Mesothelial cell of epicardium (in vitro differentiated cells): Measurements from ENCODE around the gene HHIPL1. TPM values are rescaled to one million over a fixed set of nuclear protein-coding genes. Genes with fewer than 3 reads are reported as not detected.

Source experiments
- DNase-seq, 2 experiments: peaks; one replicate each; pipeline ENCODE4 v3.0.0; 2021; ENCODE audit warnings: low spot score in 2 of 2; ENCODE audit not compliant: unreplicated experiment in 2 of 2
- H3K27ac Mint-ChIP-seq: 2 replicates; pipeline ENCODE4 v1.8.0; 2021; ENCODE audit warnings: mixed read lengths
- H3K27me3 Mint-ChIP-seq: 2 replicates; pipeline ENCODE4 v1.8.0; 2021; ENCODE audit warnings: low read depth, mixed read lengths
- H3K36me3 Mint-ChIP-seq: 2 replicates; pipeline ENCODE4 v1.8.0; 2021; ENCODE audit warnings: mixed read lengths
- H3K4me1 Mint-ChIP-seq: 2 replicates; pipeline ENCODE4 v1.8.0; 2021; ENCODE audit warnings: mixed read lengths
- H3K4me3 Mint-ChIP-seq: 2 replicates; pipeline ENCODE4 v1.8.0; 2021; ENCODE audit warnings: mild to moderate bottlenecking, moderate library complexity, mixed read lengths
- H3K9me3 Mint-ChIP-seq: 2 replicates; pipeline ENCODE4 v1.8.0; 2021; ENCODE audit warnings: mixed read lengths
- CTCF ChIP-seq: fragments of 200-600 bp; sonication (generic); IDR thresholded peaks from one replicate; pipeline ENCODE4 v1.5.0; 2021; ENCODE audit warnings: antibody characterized with exemption; ENCODE audit not compliant: unreplicated experiment
- total RNA-seq: library from RNA; stranded (reverse); gene quantifications from 3 replicates; pipeline ENCODE4 v1.2.1, GENCODE V29; 2021

Gene HHIPL1
- 4.4 to 4.7 TPM (median 4.5 TPM) in 3 replicates for total RNA-seq

DNA sequence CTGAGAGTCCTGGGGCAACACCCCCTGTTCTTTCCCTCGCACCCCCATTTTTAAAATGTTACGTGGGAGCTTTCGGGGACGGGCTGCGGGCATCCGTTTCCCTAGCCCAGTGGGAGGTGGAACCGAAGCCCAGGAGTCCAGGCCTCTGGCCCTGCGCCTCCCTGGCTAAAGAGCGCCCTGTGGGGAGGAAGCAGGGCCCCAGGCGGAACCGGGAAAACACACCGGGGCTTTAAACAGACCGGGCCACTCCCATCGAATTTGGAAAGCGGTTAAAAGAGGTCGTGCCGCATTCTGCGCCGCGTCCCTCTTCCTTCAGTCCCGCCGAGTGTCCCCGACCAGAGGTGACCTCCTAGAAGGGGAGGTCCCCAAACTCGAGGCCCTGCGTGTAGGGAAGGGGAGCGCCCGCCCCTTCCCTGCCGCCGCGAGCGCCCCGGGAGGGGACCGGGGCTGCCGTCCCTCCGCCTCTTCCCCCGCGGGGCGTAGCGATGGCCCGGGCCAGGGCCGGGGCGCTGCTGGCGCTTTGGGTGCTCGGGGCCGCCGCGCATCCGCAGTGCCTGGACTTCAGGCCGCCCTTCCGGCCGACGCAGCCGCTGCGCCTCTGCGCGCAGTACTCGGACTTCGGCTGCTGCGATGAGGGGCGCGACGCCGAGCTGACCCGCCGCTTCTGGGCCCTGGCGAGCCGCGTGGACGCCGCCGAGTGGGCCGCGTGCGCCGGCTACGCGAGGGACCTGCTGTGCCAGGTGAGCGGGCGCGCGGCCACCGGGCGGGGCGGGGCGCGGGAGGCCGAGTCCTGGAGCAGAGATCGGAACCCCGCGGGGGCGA is at the start of gene HHIPL1:
TSS of gene HHIPL1 (plus strand) at position 407 of the 822 bp plus-strand sequence. CDS start at position 486, 79 bp downstream.
- DNase-seq: peak in 1 of 2 experiments; percentile 51
- Mint-ChIP-seq H3K27ac (no peak within 1 kb of the TSS), H3K27me3 (peaks cover 10% of the 10 kb centered on the region), H3K4me1 (no peaks in the 10 kb centered on the region), H3K36me3 (no peaks in the 10 kb centered on the region), H3K9me3 (no peaks in the 10 kb centered on the region), H3K4me3 (peak within 1 kb of the TSS; percentile 44)
- TF ChIP-seq CTCF: no peak

DNA sequence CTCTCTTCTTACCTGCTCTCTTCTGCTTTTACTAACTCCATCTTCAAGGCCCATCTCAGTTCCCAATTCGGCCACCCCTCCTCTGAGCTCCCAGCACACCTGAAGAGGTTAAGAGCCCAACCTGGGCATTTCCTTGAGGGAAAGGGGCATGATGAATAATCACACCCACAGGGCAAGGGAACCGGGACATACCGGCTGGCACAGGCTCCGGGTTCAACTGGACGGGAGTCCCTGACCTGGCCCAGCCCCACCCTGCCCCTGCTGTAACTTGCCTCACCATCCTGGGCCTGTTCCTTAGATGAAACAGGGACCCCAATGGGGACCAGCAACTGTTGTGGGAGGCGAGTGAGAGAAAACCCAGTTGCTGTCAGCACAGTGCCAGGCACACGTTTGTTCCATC is 49.4 kb upstream of the HHIPL1 start:
- TF ChIP-seq CTCF: no peak
- Mint-ChIP-seq H3K9me3 (no peaks in the 10 kb centered on the region), H3K27ac (no peak overlapping the region), H3K36me3 (no peaks in the 10 kb centered on the region), H3K27me3 (no peaks in the 10 kb centered on the region), H3K4me3 (no peak overlapping the region), H3K4me1 (peaks cover 45% of the 10 kb centered on the region)
- DNase-seq: no peak

DNA sequence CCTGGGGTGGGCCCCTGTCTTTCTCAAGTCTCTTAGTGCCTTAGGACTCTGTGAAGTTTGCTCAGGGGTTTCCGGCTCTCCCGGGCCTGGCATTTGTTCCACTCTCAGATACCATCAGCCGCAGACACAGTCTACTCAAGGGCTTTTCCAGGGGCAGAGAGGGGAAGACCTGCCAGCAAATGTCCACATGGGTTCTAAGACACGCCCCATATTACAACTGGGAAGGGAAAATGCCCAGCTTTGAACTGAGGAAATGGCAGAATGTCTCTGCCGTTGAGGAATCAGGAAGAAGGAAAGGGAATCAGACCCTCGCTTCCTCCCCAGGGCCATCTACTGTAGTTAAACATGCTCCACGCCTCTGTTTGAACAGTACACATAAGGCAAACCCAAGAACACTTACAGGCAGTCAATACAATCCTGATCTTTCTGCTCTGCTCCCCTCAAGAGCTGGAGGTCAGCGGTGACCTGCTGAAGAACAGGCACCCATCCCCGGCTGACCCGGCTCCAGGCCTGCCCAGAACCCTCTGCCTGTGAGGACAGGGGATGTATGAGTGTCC is 48.8 kb upstream of the HHIPL1 start:
- H3K4me1 Mint-ChIP-seq: peaks cover 49% of the 10 kb centered on the region
- DNase-seq: no peak
- no peak overlapping the region for H3K4me3 Mint-ChIP-seq
- peak overlapping the region; percentile 16 for H3K27ac Mint-ChIP-seq
- no peaks in the 10 kb centered on the region for H3K36me3 Mint-ChIP-seq
- no peaks in the 10 kb centered on the region for H3K27me3 Mint-ChIP-seq
- H3K9me3 Mint-ChIP-seq: no peaks in the 10 kb centered on the region
- no peak for TF ChIP-seq CTCF

GRCh38 chr14:99596772-99597171 is 48.2 kb upstream of the HHIPL1 start:
- Mint-ChIP-seq H3K27ac (no peak overlapping the region), H3K4me1 (peaks cover 55% of the 10 kb centered on the region), H3K9me3 (no peaks in the 10 kb centered on the region), H3K27me3 (no peaks in the 10 kb centered on the region), H3K4me3 (no peak overlapping the region), H3K36me3 (no peaks in the 10 kb centered on the region)
- DNase-seq: no peak
- no peak for TF ChIP-seq CTCF

DNA sequence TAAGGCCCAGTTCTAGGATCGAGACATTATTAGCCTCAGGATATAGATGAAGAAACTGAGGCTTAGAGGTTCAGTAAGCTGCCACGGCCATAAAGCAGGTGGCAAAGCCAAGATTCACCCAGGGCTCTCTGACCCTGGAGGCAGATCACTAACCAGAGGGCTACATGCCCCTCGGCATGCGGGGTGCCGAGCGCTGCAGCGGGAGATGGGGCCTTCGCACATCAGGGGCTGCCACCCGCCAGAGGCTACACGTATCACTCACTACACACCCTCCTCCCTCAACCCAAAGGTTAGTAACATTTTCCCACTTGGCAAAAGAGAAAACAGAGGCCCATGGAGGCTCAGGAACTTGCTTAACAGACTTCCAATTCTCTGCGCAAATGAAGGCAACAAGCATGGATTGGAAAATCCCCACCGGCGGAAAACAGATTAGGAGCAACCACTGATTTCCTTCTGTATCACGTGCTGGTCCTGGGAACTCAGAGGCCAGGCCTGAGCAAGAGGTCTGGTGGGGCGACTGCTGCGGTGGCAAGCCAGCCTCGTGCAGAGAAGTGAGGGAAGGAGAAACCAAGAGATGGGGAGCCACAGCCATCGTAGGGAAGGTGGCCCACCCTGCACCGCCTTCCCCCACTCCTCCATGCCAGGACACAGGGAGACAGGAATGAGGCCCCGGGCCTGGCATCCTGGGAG is 46.9 kb upstream of the HHIPL1 start:
- no peak for DNase-seq
- Mint-ChIP-seq H3K36me3 (no peaks in the 10 kb centered on the region), H3K27ac (peak overlapping the region; percentile 59), H3K9me3 (no peaks in the 10 kb centered on the region), H3K4me3 (no peak overlapping the region), H3K4me1 (peaks cover 56% of the 10 kb centered on the region), H3K27me3 (peaks cover 3% of the 10 kb centered on the region)
- no peak for TF ChIP-seq CTCF
